Adrenal gland (tissue), 12 donors: Measurements from ENCODE around the gene PDCD10. TPM values are rescaled to one million over a fixed set of nuclear protein-coding genes. Genes with fewer than 3 reads are reported as not detected.

Experiments
- DNase-seq, 7 donors: peaks; one replicate each; pipeline ENCODE4 v3.0.0-alpha.2; 2019 to 2020
- H3K27ac ChIP-seq, 5 donors: fragments of 200-600 bp; sonication (generic) in 4 of 5; 1 replicate in 3 of 5; 2 replicates in 2 of 5; pipeline versions ENCODE4 v1.5.1 to v1.8.0; 2016 to 2020; ENCODE audit warnings: mild to moderate bottlenecking in 1 of 5
- H3K27me3 ChIP-seq: fragments of 200-600 bp; 2 replicates; pipeline ENCODE4 v1.8.0; 2021
- H3K36me3 ChIP-seq, 2 donors: fragments of 200-600 bp; replicated peaks in 1 of 2; 1 replicate in 1 of 2; 2 replicates in 1 of 2; pipeline versions ENCODE4 v1.5.1 to v1.8.0; 2018 to 2022
- H3K4me1 ChIP-seq, 2 donors: fragments of 200-600 bp; replicated peaks in 1 of 2; 1 replicate in 1 of 2; 2 replicates in 1 of 2; pipeline versions ENCODE4 v1.5.1 to v1.8.0; 2018 to 2021
- H3K4me3 ChIP-seq, 4 donors: fragments of 200-600 bp; sonication (generic) in 3 of 4; one replicate each; pipeline ENCODE4 v1.5.1; 2016 to 2018
- H3K9me3 ChIP-seq, 3 donors: fragments of 200-600 bp; sonication (generic) in 1 of 3; replicated peaks in 1 of 3; 1 replicate in 2 of 3; 2 replicates in 1 of 3; pipeline versions ENCODE4 v1.5.1 to v1.8.0; 2016 to 2021
- POLR2A ChIP-seq, 2 donors: fragments of 450-650 bp; IDR thresholded peaks; one replicate each; pipeline ENCODE4 v1.6.1; 2017; ENCODE audit warnings: antibody characterized with exemption in 2 of 2, mild to moderate bottlenecking in 2 of 2, moderate library complexity in 1 of 2
- WGBS, 4 donors: extraction: QIAGEN DNeasy Blood & Tissue Kit in 2 of 4; methylation state at CpG; one replicate each; pipeline versions ENCODE4 v1.1.5 to v1.1.7; 2013 to 2017; 5-methylcytosine and 5-hydroxymethylcytosine counted together
- intact Hi-C, 2 donors: fragments of 100-400 bp; cut with DNase I; formaldehyde crosslinking; loops; one replicate each; pipeline versions ENCODE4 v1.14.1 to v1.15.0; 2022 to 2023
- polyA plus RNA-seq, 3 donors: library from polyadenylated mRNA; stranded (reverse); fragments of 200-250 nt in 2 of 3; fragments of 350-450 nt in 1 of 3; fragmentation: Illumina TruSeq in 1 of 3; extraction: RNeasy Lipid Tissue Mini Kit (QIAGEN cat#74804) in 1 of 3; gene quantifications; one replicate each; pipeline ENCODE4 v1.2.3, GENCODE V29; 2013 to 2014
- total RNA-seq, 9 donors: library from RNA; depleted of rRNA in 4 of 9; stranded (reverse); fragments of >200 nt in 4 of 9; fragments of 120-200 nt in 1 of 9; fragmentation: NEBNext Ultra II Directional in 1 of 9; extraction: Animal tissue kit (Norgen Biotek cat#: 25700) in 1 of 9; gene quantifications; one replicate each; pipeline versions ENCODE4 v1.1.0 to v1.2.4, GENCODE V29; 2013 to 2023
- TF ChIP-seq, protein P1 (sequence below), 6 experiments: fragments of 450-650 bp in 4 of 6; fragments of 200-600 bp in 2 of 6; sonication (generic) in 1 of 6; IDR thresholded peaks; 1 replicate in 5 of 6; 2 replicates in 1 of 6; pipeline versions ENCODE4 v1.5.1 to v1.8.0; 2016 to 2021; ENCODE audit warnings: antibody characterized with exemption in 6 of 6, mild to moderate bottlenecking in 2 of 6, moderate library complexity in 1 of 6
- donor health status: healthy with polysubstance abuse.
- donor health status: Bipolar disorder and iron deficiency.
- donor health status: DM: yes; HTN: yes; CAD: no.
- donor health status: DM: no; HTN: no; CAD: no.
- donor health status: DM: no; HTN: no; CAD: no.
- donor health status: DM: yes; HTN: yes; CAD: no.

PDCD10 gene
- total and polyA plus RNA-seq, 12 donors, result 11.6 to 146 (median 41.6) TPM

DNA sequence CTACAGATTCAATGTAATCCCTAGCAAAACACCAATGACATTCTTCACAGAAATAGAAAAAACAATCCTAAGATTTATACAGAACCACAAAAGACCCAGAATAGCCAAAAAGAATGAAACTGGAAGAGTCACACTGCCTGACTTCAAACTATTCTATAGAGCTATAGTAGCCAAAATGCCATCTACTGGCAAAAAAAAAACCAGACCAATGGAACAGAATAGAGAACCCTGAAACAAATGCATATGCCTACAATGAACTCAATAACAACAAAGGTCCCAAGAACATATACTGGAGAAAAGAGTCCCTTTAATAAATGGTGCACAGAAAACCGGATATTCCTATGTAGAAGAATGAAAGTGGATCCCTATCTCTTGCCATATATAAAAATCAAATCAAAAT, 19.8 kb downstream of the PDCD10 start:
- peaks cover 0 to 16% of the 10 kb centered on the region in 2 donors for H3K36me3 ChIP-seq
- WGBS, 4 donors, result 97 to 100% (median 100%) methylated on average over 1 of the region's 1 CpG

DNA sequence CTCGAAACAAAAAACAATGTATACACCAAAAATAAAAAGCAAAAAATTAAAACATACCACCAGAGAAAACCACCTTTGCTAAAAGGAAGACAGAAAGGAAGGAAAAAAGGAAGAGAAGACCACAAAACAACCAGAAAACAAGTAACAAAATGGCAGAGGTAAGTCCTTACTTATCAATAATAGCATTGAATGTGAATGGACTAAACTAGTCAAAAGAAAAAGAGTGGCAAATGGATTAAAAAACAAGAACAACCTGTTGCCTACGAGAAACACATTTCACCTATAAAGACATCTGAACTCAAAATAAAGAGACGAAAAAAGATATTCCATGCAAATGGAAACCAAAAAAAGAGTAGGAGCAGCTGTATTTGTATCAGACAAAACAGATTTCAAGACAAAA, 22.2 kb downstream of the PDCD10 start:
- WGBS, 4 donors, result 94 to 97% (median 96%) methylated on average over 3 of the region's 3 CpGs
- TF ChIP-seq POLR2A (IDR thresholded peaks at IDR 0.05), result no peak
- TF ChIP-seq, protein P1, sequence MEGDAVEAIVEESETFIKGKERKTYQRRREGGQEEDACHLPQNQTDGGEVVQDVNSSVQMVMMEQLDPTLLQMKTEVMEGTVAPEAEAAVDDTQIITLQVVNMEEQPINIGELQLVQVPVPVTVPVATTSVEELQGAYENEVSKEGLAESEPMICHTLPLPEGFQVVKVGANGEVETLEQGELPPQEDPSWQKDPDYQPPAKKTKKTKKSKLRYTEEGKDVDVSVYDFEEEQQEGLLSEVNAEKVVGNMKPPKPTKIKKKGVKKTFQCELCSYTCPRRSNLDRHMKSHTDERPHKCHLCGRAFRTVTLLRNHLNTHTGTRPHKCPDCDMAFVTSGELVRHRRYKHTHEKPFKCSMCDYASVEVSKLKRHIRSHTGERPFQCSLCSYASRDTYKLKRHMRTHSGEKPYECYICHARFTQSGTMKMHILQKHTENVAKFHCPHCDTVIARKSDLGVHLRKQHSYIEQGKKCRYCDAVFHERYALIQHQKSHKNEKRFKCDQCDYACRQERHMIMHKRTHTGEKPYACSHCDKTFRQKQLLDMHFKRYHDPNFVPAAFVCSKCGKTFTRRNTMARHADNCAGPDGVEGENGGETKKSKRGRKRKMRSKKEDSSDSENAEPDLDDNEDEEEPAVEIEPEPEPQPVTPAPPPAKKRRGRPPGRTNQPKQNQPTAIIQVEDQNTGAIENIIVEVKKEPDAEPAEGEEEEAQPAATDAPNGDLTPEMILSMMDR (IDR thresholded peaks at IDR 0.05), result no peak
- Histone ChIP-seq H3K4me1 (no peaks in the 10 kb centered on the region), H3K36me3 (peaks cover 0 to 9% of the 10 kb centered on the region in 2 donors), H3K27me3 (no peaks in the 10 kb centered on the region), H3K9me3 (no peaks in the 10 kb centered on the region), H3K4me3 (no peak overlapping the region), H3K27ac (no peak overlapping the region)
- no peak for DNase-seq
- intact Hi-C loops, result no loop called here

More for the DNA sequence above, 19.8 kb downstream of the PDCD10 start:
- Histone ChIP-seq H3K27ac (no peak overlapping the region), H3K4me3 (no peak overlapping the region), H3K27me3 (no peaks in the 10 kb centered on the region), H3K4me1 (no peaks in the 10 kb centered on the region), H3K9me3 (no peaks in the 10 kb centered on the region)
- intact Hi-C loops, result no loop called here
- TF ChIP-seq, protein P1 (IDR thresholded peaks at IDR 0.05), result no peak
- TF ChIP-seq POLR2A (IDR thresholded peaks at IDR 0.05), result no peak
- no peak for DNase-seq

DNA sequence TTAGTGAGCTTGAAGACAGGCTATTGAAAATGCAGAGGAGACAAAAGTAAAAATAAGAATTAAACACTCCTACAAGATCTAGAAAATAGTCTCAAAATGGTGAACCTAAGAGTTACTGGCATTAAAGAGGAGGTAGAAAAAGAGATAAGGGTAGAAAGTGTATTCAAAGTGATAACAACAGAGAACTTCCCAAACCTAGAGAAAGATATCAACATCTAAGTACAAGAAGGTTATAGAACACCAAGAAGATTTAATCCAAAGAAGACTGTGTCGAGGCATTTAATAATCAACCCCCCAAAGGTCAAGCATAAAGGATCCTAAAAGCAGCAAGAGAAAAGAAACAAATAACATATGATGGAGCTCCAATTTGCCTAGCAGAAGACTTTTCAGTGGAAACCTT, 23.3 kb downstream of the PDCD10 start:
- Histone ChIP-seq H3K4me1 (no peaks in the 10 kb centered on the region), H3K9me3 (no peaks in the 10 kb centered on the region), H3K36me3 (peaks cover 0 to 9% of the 10 kb centered on the region in 2 donors), H3K27ac (no peak overlapping the region), H3K4me3 (no peak overlapping the region), H3K27me3 (no peaks in the 10 kb centered on the region)
- no peak for DNase-seq
- WGBS, 4 donors, result 83 to 100% (median 95%) methylated on average over 1 of the region's 1 CpG
- TF ChIP-seq, protein P1 (IDR thresholded peaks at IDR 0.05), result no peak
- TF ChIP-seq POLR2A (IDR thresholded peaks at IDR 0.05), result no peak
- intact Hi-C loops, result no loop called here

DNA sequence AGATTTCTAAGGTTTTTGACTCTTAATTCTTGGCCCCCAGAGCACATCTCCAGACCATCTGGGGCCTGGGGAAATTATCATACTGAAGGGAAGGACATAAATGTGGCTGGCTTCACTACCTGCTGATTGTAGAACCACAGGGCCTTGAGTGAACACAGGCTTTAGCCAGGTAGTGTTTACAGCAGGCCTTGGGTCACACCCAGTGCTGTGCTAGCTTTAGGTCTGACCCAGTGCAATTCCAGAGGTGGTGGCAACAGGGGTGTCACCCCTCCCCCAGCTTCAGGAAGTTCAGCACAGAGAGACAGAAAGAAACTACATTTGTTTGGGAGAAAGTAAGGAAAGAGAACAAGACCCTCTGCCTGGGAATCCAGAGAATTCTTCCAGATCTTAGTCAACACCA, 24.1 kb downstream of the PDCD10 start:
- H3K4me1 ChIP-seq, result peaks cover 3 to 6% of the 10 kb centered on the region in 2 donors
- H3K4me3 ChIP-seq, result no peak overlapping the region
- no peak overlapping the region for H3K27ac ChIP-seq
- H3K9me3 ChIP-seq, result no peaks in the 10 kb centered on the region
- no peak for TF ChIP-seq POLR2A (IDR thresholded peaks at IDR 0.05)
- TF ChIP-seq, protein P1 (IDR thresholded peaks at IDR 0.05), result no peak
- no peaks in the 10 kb centered on the region for H3K27me3 ChIP-seq
- DNase-seq, result no peak
- intact Hi-C loops, result no loop called here
- H3K36me3 ChIP-seq, result peaks cover 0 to 9% of the 10 kb centered on the region in 2 donors
